Activated CD4-positive, alpha-beta T cell treated with anti-CD3 and anti-CD28 coated beads for 24 hours (primary cell): ENCODE data around the gene ARMS2.
A peak's percentile ranks its signal among the peaks of the same experiment; 100 is the strongest.

Experiments
- DNase-seq, 2 donors: peaks; one replicate each; pipeline ENCODE4 v3.0.0-alpha.2; 2020; ENCODE audit warnings: low read depth in 2 of 2

The ARMS2 gene

DNA sequence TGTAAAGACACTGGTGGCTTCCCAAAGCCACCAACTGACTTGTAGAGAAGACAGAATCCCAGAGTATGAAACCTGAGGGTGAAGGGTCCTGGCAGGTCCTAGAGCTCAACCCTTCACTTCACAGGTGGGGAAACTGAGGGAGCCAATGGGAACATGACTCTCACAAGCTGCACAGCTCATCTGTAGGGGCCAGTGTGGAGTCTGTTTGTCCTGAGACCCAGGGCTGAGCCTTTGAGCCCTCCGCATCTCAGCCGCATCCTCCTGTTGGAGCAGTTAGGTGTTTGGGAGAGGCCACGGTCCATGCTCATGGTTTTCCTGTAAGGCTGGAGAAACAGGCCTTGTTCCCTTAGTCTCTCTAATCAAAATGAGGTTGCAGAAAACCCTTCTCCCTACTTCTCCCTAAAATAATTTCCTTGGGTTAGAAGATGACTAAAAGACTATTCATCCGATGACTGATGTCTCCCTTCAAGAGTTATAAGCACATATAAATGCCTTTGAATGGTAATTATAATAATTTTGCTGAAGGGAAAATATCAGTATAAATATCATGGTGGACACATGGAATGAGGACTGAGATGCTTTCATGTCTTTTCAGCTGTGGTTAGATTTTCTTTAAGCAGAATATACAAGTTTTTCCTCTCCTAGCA lies 17.2 kb downstream of the ARMS2 start:
- DNase-seq, result no peak

DNA sequence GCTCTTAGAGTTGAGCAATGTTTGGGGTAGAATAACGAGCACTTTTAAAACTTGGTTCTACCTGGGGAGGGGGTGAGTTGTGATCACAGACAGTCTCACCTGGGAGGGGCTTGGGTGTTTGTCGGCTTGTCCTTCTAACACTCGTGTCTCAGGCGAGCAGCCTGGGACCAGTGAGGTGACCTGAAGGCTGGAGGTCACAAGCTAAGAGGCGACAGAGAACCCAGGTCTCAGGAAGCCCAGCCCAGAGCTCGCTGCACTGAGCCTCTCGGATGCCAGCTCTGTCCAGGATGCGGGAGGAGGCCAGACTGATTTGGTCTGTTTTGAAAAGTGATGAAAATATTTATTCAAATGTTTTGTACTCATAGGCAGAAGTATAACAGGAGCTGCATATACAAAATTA lies 18.7 kb downstream of the ARMS2 start:
- no peak for DNase-seq

DNA sequence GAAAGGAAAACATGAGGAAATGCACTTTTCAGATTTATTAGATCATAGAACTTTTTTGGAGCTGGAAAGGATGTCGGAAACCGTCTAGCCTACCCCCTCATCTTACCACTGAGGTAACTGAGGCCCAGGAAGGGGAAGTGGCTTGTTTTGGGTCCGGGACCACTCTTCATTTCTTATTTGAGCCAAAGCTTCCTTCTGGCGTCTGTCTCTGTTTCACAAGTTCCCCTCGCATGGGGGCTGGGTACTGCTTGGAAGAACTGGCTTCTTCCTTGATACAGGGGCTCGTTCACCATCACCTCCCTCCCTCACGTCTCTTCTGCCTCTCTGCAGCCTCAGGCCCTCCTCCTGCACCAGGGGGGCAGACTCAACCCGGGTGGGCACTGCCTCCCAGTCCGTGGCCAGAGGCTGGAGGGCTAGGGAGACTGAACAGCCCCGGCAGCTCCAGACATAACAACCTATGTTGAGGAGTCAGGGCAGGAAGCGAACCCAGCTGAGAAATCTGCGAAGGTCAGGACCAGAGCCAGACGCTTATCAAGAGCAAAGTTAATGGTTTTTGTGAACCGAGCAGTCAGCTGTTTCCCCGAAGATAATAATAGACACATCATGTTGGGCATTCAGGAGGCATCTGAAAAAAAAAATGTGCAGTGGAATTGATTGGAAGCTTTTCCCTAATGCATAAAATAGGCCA lies 19.8 kb downstream of the ARMS2 start:
- DNase-seq, result no peak

DNA sequence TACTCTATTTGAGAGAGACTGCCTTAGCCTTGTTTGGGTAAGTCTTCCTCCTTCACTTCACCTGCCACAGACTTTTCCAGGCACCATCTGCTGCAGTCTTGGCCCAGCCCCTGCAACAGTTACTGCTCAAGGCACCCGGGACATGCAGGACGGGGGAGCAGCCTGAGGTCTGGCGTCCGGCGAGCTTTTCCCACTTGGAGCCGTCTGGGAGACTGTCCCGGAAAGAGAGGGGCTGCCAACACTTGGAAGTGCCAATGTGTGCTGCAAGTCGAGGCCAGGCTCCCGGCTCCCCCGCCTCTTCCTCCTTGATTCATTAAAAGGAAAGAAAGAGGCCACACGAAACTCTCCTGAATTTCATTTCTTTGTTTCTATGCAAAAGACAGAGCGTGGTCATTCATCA lies 20.6 kb downstream of the ARMS2 start:
- DNase-seq, result no peak

DNA sequence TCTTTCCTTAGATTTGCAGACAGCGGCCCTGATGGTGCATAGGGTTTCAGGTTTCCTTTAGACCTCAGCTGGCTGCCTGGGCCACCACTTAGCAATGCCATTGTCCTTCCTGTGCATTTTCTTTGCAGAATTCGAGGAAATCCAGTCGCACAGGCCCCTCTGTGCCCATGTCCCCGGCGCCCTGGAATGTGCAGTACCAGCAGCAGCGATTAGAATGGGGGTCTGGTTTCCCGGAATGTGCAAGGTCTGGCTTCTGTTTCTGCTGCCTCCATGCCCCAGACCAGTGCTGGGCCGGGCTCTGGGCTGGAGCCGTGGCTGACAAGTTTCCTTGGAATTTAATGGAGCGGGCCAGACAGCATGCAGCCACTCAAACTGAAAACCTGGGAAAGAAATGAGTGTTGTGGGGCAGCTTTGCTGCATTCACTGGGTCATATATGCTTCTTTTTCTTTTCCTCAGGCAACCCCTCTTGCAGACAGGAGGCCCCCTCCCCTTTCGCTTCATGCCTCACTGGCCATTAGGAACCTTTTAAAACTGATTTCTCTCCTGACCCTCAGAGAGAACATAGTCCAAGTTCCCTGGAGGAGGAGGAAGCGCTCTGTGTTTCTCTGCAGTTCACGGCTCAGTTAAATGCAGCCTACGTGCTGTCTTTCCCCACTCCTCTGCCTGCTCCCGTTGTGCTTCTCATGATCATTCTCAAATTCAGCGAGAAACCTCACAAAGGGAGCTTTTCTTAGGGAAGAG lies 21.3 kb downstream of the ARMS2 start:
- no peak for DNase-seq

DNA sequence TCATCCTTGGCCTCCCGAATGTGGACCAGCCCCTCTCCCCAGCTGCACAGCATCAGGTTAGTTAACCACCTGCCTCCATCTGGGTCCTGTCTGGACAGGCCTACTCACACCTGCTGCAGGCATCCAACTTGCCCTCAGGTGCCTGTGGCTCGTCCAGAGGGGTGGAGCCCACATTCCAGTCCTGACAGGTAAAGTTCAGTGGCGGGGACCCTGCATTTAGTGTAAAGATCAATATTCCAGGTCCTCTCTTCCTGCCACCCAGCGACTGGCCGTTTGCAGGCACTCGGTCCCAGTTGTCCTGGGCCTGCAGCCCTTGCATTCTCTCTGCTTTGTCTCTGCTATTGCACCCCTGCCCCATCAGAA lies 21.9 kb downstream of the ARMS2 start:
- no peak for DNase-seq

DNA sequence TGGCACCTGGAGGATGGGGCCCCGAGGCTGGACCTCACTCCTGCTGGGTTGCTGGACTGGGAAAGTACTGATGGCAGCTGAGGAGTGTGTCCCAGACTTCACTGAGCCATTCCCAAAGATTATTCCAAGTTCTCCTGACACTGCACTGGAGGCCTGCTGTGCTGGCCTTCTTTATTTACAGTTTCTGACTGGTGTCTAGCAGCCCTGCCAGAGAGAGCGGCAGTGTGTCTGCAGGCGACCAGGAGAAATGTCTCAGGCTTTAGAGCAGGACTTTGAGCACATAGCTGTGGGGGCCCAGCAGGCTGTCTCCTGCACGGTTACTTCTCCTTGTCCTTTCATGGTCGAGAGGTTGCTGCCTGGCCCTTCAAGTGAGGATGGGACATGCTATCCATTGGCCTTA lies 23.0 kb downstream of the ARMS2 start:
- DNase-seq, result no peak

DNA sequence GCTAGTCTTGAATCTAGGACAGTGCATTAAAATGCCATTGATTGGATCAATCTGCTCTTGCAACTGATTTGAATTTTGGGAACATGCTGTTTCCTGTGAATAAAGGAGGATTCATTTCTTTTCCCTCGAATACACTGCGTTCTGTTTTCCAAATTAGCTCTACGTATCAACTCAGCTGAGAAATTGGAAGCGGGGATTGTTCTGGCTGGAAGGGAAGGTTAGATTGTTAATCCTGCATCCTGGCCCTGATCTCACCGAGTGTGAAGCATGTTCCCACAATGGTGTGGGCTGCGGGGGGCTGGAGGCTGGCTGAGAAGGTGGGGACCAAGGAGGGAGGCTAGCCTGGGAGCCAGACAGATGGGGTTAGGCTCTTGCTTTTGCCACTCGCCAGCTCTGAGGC lies 24.5 kb downstream of the ARMS2 start:
- DNase-seq, result no peak

DNA sequence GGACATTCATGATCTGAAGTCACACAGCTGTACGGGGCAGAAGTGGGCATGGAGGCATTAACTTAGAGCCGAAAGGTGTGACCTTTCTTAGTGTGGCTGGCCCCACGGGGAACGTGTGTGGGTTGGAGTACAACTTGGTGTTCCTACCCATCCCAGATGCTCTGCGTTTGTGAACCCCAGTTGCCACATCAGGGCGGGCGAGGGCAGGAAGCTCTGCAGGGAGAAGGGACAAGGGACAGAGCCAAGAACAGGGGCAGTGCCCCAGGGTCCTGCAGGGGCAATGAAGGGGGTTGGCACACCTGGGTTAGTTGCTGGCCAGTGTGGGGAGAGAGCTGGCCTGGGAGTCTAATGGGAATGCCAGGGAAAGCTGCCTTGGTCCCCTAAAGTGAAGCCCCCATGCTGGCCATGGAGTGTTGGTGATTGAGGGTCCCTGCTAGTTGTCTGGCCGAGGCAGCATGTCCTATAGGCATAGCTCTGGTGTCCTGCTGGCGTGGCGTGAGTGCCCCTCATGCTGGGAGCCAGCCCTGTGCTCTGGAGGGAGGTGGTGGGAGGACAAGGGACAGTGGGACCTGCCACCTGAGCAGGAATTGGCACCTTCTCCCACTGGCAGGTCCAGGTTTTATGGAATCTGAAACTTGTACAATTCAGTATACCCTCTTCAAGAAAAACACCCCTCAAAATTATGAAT lies 25.8 kb downstream of the ARMS2 start:
- no peak for DNase-seq

DNA sequence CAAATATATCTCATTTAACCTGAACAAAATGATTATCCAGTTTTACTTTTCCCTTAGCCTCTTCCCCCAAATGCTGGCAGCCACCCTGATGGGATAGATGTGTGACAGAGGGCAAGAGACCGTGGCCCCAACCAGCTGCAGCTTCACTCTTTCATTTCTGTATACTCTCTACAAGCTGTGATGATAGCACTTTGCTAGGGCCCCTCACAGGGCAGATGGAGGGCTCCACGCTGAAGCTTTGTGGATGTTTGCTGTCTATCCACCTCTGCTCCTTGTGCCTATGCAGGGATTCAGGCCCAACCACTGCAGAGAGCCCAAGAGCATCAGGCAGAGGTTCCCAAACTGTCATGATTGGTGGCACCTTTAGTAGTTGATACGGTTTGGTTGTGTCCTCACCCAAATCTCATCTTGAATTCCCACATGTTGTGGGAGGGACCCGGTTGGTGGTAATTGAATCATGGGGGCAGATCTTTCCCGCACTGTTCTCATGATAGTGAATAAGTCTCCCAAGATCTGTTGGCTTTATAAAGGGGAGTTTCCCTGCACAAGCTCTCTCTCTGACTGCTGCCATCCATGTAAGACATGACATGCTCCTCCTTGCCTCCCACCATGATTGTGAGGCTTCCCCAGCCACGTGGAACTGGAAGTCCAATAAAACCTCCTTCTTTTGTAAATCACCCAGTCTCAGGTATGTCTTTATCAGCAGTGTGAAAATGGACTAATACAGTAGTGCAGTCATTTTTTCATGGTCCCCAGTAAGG lies 27.0 kb downstream of the ARMS2 start:
- no peak for DNase-seq

DNA sequence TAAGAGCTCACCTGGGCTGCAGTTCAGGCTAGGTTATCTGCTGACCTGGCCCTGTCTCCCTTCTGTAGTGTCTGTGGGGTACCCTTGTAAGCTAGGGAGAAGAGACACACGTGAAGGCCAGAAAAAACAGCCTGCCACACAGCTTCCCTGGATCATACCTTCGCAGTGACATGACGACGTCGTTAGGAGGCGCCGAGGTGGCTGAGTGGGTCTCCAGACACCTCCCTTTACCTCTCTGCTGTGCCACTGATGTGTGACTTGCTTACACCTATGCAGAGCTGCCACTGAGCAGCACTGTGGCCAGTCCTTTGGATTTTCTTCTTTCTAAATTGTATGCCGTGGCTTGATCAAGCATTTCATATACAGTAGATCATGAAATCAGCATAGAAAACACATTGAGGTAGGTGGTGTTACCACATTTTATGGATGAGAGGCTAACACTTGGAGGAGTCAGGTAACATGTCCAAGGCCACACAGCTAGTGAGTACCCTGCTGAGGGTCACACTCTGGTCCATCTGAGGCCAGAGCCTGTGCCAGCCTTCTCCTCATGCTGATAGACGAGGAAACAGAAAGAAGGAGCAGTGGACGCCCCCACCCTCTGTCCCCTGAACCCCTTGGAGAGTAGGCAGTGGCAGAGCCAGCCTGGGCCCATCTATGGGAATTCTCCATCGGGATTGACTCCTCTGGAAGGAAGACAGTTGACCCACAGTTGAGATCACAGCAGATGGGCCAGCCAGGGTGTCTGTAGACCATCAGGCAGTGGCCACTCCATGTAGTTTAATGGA lies 30.0 kb downstream of the ARMS2 start:
- no peak for DNase-seq

DNA sequence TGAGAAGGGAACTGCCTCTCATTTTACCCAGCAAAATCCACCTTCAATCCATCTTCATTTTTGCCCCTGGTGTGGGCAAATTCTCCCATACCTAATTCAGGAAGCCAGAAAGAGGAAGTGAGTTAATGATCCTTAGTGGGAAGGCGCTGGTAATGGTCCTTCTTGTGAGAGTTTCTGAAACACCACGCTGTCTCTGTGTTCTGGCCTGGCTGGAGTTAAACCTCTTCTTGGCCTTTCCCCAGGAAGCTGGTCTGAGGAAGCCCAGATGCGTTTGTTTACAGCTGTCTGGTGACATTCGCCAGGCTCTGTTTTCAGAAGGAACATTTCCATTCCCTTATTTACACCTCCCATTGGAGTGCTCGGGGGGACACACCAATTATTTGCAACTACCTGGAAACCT lies 31.2 kb downstream of the ARMS2 start:
- no peak for DNase-seq

DNA sequence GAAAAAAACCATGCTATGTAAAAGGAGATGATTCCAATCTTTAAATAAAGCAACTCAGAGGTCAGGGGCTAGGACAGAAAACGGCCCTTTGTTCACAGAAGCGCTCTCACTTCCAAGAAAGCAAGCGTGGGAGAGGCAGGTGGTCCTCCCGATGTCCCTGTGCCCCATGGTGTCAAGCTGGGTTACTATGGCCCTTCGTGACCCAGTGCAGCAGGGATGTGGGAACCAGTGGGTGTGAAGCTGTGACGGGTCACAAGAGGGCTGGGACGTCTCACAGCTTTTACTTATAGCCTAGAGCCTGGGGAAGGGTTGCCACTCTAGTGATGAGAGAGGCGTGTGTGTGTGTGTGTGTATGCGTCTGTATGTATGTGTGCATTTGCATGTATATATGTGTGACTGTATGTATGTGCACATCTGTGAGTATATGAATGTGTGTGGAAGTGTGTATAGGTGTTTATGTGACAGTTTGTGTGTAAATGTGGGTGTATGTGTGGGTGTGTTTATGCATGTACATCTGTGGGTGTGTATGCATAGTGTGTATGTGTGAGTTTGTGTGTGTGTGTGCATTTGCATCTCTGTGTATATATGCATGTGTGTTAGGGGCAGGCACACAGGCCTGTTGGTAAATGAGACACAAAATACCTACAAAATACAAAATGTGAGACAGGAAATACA lies 32.1 kb downstream of the ARMS2 start:
- DNase-seq, result no peak

DNA sequence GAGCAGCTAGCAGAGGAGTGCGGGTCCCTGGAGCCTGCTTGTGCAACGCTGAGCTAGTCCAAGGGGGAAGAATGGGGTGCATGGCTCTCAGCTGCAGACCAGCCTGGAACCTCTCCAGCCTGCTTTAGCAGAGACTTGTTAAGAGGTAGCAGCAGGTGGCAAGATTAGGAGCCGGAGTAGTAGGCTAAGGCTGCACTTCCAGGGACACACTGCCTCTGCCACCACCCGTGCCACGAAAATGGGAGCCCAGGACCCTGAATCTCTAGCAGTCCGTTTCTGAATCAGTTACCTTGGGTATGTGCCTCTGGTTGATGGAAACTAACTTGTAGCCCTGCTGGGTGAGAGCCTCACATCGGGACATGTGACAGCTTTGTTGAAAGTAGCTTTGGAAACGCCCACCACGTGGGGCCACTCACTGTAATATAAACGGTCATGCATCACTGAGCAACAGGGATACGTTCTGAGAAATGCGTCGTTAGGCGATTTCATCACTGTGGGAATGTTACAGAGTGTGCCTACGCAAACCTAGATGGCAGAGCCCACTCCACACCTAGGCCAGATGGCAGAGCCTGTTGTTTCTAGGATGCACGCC lies 32.8 kb downstream of the ARMS2 start:
- no peak for DNase-seq

DNA sequence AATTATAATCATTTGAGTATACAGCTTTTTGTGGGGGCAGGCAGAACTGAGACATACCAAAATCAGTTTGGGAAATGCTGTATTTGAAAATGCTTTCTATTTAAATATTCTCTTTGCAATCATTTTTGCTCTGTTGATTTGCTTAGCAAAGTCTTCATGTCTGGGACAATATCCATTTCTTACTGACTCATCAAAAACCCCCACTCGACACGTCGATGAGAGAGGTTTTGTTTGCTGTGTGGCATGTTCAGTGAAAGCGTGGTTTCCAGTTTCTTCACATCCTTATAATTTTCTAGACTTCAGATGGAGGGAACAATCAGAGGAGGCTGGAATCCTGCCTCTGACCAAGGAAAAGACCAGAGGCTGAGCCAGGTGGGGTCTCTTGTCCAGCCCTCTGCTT lies 35.8 kb downstream of the ARMS2 start:
- DNase-seq, result no peak

DNA sequence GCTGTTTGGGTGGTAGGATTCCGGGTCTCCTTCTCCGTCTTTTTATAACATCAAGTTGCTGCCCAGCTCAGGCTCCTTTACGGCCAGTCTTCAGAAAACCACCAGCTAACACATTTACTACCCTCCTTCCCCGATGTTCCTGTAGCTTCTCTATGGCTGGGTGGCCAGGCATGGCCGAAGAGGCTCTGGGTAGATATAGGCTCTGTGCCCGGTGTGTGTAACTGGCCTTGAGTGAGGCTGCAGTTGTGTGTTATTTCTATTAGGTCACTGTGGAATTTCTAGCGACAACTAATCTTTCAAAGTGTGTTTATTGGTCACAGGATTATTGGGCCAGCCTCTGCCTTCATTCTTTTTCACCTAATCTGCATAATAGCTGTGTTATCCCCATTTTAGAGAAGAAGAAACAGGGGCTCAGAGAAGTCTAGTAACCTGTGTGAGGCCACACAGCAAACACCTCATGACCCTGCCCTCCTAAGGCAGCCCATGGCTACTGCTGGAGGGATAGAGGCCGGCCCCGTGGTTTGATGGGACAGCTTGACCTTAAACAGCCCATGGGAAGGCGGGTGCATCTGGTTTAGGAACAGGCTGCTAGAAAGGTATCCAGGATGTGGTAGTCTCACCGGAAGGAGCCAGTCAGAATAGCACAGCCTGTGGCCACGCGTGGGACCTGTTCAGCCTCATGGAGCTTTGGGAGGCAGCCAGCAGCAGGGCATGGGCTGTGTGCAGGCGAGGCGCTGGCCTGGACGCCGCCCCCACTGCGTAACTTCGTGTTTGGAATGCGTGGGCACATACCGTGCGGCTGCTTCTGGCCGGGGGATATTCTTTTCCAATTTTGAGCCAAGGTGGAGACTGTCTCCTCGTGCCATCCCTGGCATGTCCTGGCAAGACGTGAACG lies 36.6 kb downstream of the ARMS2 start:
- DNase-seq, result peak in 1 of 2 donors; percentile 4

DNA sequence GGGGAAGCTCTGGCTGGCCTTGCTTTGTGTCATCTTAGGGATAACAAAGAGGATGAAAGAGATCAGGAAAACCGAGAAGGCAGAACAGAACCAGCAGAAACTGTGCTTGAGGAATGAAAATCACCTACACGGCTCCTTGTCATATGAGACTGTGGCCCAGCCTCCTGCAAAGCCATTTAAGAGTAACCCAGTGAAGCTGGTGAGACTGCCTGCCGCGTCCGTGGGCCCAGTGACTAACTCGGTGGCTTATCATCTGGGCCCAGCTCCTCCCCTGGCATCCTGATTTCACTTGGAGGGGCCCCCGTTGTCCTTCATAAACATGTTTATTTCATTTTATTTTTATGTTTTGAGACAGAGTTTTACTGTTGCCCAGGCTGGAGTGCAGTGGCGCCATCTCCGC lies 37.6 kb downstream of the ARMS2 start:
- DNase-seq, result no peak

DNA sequence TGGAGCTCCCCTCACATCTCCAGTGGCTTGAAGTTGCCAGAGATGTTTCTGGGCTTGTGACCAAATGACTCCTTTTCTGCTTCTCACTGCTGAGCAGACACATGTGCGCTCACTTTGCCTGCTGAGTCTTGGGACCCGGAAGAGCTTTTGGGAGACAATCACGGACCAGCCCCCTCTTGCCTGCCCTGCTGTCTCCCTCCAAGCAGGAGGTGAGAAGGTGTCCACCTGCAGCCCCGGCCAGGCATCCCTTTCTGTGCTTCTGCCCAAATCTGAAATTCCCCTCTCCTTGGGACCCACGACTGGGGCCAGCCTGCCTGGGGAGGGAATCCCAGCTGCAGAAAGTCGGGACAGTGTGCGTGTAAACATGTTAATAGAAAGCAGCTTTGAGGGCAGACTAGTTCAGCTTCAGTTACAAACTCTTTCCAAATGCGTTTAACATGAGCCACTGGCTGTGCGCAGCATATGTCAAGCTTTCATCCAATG lies 38.6 kb downstream of the ARMS2 start:
- no peak for DNase-seq

DNA sequence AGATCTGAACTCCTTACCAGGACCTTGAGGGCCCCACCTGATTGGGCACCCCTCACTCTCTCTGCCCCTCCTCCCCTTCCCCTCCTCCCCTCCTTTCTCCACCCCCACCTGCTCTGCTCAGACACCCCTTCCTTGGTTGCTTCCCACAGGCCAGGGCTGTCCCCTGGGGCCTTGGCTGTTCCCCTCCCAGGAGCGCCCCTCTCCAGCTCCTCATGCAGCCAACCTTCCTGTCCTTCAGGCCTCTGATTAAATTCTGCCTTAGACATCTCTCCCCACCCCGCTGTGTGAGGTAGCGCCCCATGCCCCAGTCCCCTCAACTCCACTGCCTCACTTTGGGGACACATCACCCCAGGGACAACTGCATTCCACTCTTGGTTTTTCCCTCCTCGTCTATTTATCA lies 39.3 kb downstream of the ARMS2 start:
- no peak for DNase-seq
